Liver (tissue), 9 donors: ENCODE data around the gene SGK1. TPM values are rescaled to one million over a fixed set of nuclear protein-coding genes. Genes with fewer than 3 reads are reported as not detected.

Experiments
- DNase-seq: peaks from one replicate; pipeline ENCODE4 v3.0.0-alpha.2; 2017; ENCODE audit warnings: low spot score
- H3K27ac ChIP-seq, 2 donors: one replicate each; pipeline ENCODE4 v1.7.0; 2013; ENCODE audit warnings: inconsistent platforms in 2 of 2, low read length in 2 of 2, control low read depth in 1 of 2, low read depth in 1 of 2, mild to moderate bottlenecking in 1 of 2
- H3K27me3 ChIP-seq, 4 donors: one replicate each; pipeline versions ENCODE4 v1.6.1 to v1.7.0; 2013; ENCODE audit warnings: low read length in 3 of 4, inconsistent platforms in 1 of 4, mild to moderate bottlenecking in 1 of 4, moderate library complexity in 1 of 4; ENCODE audit not compliant: control insufficient read depth in 4 of 4, insufficient read depth in 4 of 4
- H3K36me3 ChIP-seq, 4 donors: one replicate each; pipeline versions ENCODE4 v1.6.1 to v1.7.0; 2013; ENCODE audit warnings: low read length in 3 of 4, mild to moderate bottlenecking in 3 of 4, low read depth in 1 of 4, moderate library complexity in 1 of 4; ENCODE audit not compliant: control insufficient read depth in 4 of 4, insufficient read depth in 3 of 4
- H3K4me1 ChIP-seq, 4 donors: one replicate each; pipeline versions ENCODE4 v1.6.1 to v1.7.0; 2013; ENCODE audit warnings: low read length in 3 of 4, mild to moderate bottlenecking in 3 of 4, moderate library complexity in 1 of 4; ENCODE audit not compliant: control insufficient read depth in 4 of 4, insufficient read depth in 4 of 4
- H3K4me3 ChIP-seq, 3 donors: one replicate each; pipeline versions ENCODE4 v1.6.1 to v1.7.0; 2013; ENCODE audit warnings: low read length in 3 of 3, control low read depth in 1 of 3, low read depth in 1 of 3, mild to moderate bottlenecking in 1 of 3
- H3K9ac ChIP-seq, 2 donors: one replicate each; pipeline ENCODE4 v1.7.0; 2013; ENCODE audit warnings: low read length in 2 of 2, mild to moderate bottlenecking in 2 of 2, moderate library complexity in 2 of 2, control low read depth in 1 of 2, low read depth in 1 of 2
- H3K9me3 ChIP-seq, 4 donors: one replicate each; pipeline versions ENCODE4 v1.6.1 to v1.7.0; 2013; ENCODE audit warnings: low read length in 3 of 4; ENCODE audit not compliant: control insufficient read depth in 4 of 4
- EGR1 ChIP-seq, 2 donors: IDR thresholded peaks; 2 replicates each; pipeline ENCODE4 v1.6.1; 2016 to 2018; ENCODE audit warnings: antibody characterized with exemption in 2 of 2, low read depth in 2 of 2
- GABPA ChIP-seq, 2 donors: IDR thresholded peaks in 1 of 2; conservative IDR thresholded peaks in 1 of 2; 2 replicates each; pipeline ENCODE4 v1.6.1; 2016; ENCODE audit warnings: antibody characterized with exemption in 2 of 2, mild to moderate bottlenecking in 1 of 2, moderate library complexity in 1 of 2
- HNF4A ChIP-seq, 2 donors: conservative IDR thresholded peaks; 2 replicates each; pipeline ENCODE4 v1.6.1; 2016; ENCODE audit warnings: antibody characterized with exemption in 2 of 2, mild to moderate bottlenecking in 2 of 2
- JUND ChIP-seq, 2 donors: IDR thresholded peaks; 2 replicates each; pipeline ENCODE4 v1.6.1; 2016; ENCODE audit warnings: antibody characterized with exemption in 2 of 2
- NR2F2 ChIP-seq: IDR thresholded peaks from 2 replicates; pipeline ENCODE4 v1.6.1; 2016; ENCODE audit warnings: antibody characterized with exemption
- RAD21 ChIP-seq, 2 donors: IDR thresholded peaks; 2 replicates each; pipeline ENCODE4 v1.6.1; 2016; ENCODE audit warnings: antibody characterized with exemption in 2 of 2, mild to moderate bottlenecking in 2 of 2
- RXRA ChIP-seq, 2 donors: IDR thresholded peaks; 2 replicates each; pipeline ENCODE4 v1.6.1; 2017 to 2018; ENCODE audit warnings: antibody characterized with exemption in 2 of 2, mild to moderate bottlenecking in 1 of 2
- TAF1 ChIP-seq: conservative IDR thresholded peaks from 2 replicates; pipeline ENCODE4 v1.6.1; 2016; ENCODE audit warnings: antibody characterized with exemption, mild to moderate bottlenecking
- YY1 ChIP-seq: IDR thresholded peaks from 2 replicates; pipeline ENCODE4 v1.6.1; 2016; ENCODE audit warnings: antibody characterized with exemption, mild to moderate bottlenecking
- WGBS: extraction: QIAGEN DNeasy Blood & Tissue Kit; methylation state at CpG from one replicate; pipeline ENCODE4 v1.1.7; 2013; 5-methylcytosine and 5-hydroxymethylcytosine counted together
- polyA plus RNA-seq, 2 donors: library from polyadenylated mRNA; stranded (reverse) in 1 of 2; unstranded in 1 of 2; fragments of 200-250 nt in 1 of 2; fragments of >200 nt in 1 of 2; fragmentation: Nextera tagmentation in 1 of 2; extraction: Ambion mirVana in 1 of 2; gene quantifications; one replicate each; pipeline versions ENCODE4 v1.2.1 to v1.2.3, GENCODE V29; 2013 to 2015
- total RNA-seq, 2 donors: library from RNA; depleted of rRNA; stranded (reverse); fragments of >200 nt; gene quantifications; one replicate each; pipeline ENCODE4 v1.2.3, GENCODE V29; 2014
- TF ChIP-seq, protein P1 (sequence below): IDR thresholded peaks from 2 replicates; pipeline ENCODE4 v1.6.1; 2016; ENCODE audit warnings: antibody characterized with exemption
- TF ChIP-seq, protein P2 (sequence below): IDR thresholded peaks from 2 replicates; pipeline ENCODE4 v1.6.1; 2016; ENCODE audit warnings: antibody characterized with exemption, mild to moderate bottlenecking
- TF ChIP-seq, protein P3 (sequence below): IDR thresholded peaks from 2 replicates; pipeline ENCODE4 v1.6.1; 2016; ENCODE audit warnings: antibody characterized with exemption
- TF ChIP-seq, protein P4 (sequence below): fragments of 150-350 bp; IDR thresholded peaks from 2 replicates; pipeline ENCODE4 v1.5.1; 2017; ENCODE audit warnings: improper control_type of control experiment, low read depth, low read length; ENCODE audit not compliant: missing input control
- donor health status: healthy.
- donor health status: healthy.
- donor health status: healthy.
- donor health status: healthy.
- donor health status: healthy.

SGK1 gene
- total and polyA plus RNA-seq, 4 donors = 28.0 to 113 (median 35.4) TPM

DNA sequence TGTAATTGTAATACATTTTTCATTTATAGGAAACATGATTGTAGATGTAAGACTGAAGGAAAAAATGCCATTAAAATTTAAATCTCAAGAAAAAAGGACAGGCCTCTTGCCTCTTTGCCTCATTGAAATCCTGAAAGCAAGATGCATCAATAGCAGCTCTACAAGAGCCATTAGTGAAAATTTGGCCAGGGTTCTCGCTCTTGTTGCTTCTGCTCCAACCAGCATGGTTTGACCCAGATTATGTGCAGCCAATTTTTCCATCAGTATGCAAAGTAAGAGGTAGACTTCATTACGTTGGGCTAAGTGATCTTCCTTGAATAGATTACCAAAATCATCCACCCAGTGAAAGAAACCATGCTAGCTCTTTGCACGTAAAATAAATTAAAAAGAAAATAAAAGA is 106.6 kb downstream of the SGK1 start (continued):
- no peak for TF ChIP-seq GABPA (IDR thresholded peaks at IDR 0.05 in 1 of 2, conservative IDR thresholded peaks at IDR 0.05 in 1 of 2)
- TF ChIP-seq YY1 = no peak
- no peak for TF ChIP-seq EGR1 (IDR thresholded peaks at IDR 0.05; ENCODE audit: low read depth in 2 of 2)
- TF ChIP-seq, protein P1, sequence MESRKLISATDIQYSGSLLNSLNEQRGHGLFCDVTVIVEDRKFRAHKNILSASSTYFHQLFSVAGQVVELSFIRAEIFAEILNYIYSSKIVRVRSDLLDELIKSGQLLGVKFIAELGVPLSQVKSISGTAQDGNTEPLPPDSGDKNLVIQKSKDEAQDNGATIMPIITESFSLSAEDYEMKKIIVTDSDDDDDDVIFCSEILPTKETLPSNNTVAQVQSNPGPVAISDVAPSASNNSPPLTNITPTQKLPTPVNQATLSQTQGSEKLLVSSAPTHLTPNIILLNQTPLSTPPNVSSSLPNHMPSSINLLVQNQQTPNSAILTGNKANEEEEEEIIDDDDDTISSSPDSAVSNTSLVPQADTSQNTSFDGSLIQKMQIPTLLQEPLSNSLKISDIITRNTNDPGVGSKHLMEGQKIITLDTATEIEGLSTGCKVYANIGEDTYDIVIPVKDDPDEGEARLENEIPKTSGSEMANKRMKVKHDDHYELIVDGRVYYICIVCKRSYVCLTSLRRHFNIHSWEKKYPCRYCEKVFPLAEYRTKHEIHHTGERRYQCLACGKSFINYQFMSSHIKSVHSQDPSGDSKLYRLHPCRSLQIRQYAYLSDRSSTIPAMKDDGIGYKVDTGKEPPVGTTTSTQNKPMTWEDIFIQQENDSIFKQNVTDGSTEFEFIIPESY = no peak
- TF ChIP-seq RXRA (IDR thresholded peaks at IDR 0.05) = no peak

DNA sequence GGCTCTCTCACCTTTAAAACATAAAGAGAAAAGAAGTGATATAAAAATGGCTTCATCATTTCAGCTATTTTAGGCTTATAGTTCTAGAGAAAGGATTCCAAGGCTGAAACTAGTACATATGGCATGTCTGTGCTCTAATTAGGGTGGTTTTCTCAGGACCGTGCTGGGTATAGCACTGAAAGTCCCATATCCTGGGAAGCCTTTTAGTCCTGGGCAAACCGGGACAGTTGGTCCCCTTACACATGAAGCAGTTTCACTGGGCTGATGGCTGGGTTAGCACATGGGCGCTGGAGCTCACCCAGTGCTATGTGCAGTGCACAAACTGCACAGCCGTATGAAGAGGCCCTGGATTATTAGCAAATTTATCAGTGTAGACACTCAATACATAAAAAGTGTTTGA is 110.5 kb downstream of the SGK1 start:
- no peaks in the 10 kb centered on the region for H3K27me3 ChIP-seq
- WGBS = 92% methylated on average over 4 of the region's 4 CpGs
- no peaks in the 10 kb centered on the region for H3K9me3 ChIP-seq
- no peak overlapping the region for H3K9ac ChIP-seq
- H3K27ac ChIP-seq = no peak overlapping the region
- H3K4me1 ChIP-seq = no peaks in the 10 kb centered on the region
- no peak for DNase-seq
- H3K4me3 ChIP-seq = no peak overlapping the region
- TF ChIP-seq NR2F2 (no peak), TAF1 (no peak), GABPA (IDR thresholded peaks at IDR 0.05 in 1 of 2, conservative IDR thresholded peaks at IDR 0.05 in 1 of 2) (no peak), RAD21 (IDR thresholded peaks at IDR 0.05) (no peak), EGR1 (IDR thresholded peaks at IDR 0.05; ENCODE audit: low read depth in 2 of 2) (no peak), JUND (IDR thresholded peaks at IDR 0.05) (no peak), HNF4A (conservative IDR thresholded peaks at IDR 0.05) (no peak), RXRA (IDR thresholded peaks at IDR 0.05) (no peak)
- TF ChIP-seq, protein P2, sequence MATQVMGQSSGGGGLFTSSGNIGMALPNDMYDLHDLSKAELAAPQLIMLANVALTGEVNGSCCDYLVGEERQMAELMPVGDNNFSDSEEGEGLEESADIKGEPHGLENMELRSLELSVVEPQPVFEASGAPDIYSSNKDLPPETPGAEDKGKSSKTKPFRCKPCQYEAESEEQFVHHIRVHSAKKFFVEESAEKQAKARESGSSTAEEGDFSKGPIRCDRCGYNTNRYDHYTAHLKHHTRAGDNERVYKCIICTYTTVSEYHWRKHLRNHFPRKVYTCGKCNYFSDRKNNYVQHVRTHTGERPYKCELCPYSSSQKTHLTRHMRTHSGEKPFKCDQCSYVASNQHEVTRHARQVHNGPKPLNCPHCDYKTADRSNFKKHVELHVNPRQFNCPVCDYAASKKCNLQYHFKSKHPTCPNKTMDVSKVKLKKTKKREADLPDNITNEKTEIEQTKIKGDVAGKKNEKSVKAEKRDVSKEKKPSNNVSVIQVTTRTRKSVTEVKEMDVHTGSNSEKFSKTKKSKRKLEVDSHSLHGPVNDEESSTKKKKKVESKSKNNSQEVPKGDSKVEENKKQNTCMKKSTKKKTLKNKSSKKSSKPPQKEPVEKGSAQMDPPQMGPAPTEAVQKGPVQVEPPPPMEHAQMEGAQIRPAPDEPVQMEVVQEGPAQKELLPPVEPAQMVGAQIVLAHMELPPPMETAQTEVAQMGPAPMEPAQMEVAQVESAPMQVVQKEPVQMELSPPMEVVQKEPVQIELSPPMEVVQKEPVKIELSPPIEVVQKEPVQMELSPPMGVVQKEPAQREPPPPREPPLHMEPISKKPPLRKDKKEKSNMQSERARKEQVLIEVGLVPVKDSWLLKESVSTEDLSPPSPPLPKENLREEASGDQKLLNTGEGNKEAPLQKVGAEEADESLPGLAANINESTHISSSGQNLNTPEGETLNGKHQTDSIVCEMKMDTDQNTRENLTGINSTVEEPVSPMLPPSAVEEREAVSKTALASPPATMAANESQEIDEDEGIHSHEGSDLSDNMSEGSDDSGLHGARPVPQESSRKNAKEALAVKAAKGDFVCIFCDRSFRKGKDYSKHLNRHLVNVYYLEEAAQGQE = no peak
- TF ChIP-seq, protein P3, sequence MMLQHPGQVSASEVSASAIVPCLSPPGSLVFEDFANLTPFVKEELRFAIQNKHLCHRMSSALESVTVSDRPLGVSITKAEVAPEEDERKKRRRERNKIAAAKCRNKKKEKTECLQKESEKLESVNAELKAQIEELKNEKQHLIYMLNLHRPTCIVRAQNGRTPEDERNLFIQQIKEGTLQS = no peak
- no peaks in the 10 kb centered on the region for H3K36me3 ChIP-seq

DNA sequence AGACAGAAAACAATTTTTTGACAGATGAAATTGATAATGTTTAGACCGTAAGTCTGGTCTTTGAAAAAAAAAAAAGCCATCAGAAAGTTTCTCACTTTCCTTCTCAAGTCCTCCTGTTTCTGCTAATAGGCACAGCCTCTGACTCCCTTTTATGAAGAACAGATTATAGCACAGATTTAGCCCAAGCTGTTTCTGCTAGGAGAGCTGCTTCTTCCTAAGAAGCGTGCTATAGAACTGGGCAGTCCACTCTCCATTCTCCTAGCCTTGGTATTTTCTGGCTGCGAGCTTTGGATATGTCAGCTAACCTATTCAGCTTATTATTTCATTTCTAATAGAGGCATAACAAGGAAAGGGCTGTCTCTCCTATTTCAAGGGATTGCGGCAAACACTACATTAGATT is 112.5 kb downstream of the SGK1 start:
- TF ChIP-seq, protein P3 = no peak
- TF ChIP-seq TAF1 (no peak), RAD21 (IDR thresholded peaks at IDR 0.05) (no peak)
- TF ChIP-seq, protein P2 = no peak
- TF ChIP-seq, protein P1 = no peak
- TF ChIP-seq, protein P4, sequence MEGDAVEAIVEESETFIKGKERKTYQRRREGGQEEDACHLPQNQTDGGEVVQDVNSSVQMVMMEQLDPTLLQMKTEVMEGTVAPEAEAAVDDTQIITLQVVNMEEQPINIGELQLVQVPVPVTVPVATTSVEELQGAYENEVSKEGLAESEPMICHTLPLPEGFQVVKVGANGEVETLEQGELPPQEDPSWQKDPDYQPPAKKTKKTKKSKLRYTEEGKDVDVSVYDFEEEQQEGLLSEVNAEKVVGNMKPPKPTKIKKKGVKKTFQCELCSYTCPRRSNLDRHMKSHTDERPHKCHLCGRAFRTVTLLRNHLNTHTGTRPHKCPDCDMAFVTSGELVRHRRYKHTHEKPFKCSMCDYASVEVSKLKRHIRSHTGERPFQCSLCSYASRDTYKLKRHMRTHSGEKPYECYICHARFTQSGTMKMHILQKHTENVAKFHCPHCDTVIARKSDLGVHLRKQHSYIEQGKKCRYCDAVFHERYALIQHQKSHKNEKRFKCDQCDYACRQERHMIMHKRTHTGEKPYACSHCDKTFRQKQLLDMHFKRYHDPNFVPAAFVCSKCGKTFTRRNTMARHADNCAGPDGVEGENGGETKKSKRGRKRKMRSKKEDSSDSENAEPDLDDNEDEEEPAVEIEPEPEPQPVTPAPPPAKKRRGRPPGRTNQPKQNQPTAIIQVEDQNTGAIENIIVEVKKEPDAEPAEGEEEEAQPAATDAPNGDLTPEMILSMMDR = no peak
- Histone ChIP-seq H3K4me1 (peaks cover 0 to 2% (median 0%) of the 10 kb centered on the region in 4 donors), H3K4me3 (no peak overlapping the region), H3K9me3 (no peaks in the 10 kb centered on the region), H3K27me3 (no peaks in the 10 kb centered on the region), H3K36me3 (no peaks in the 10 kb centered on the region), H3K9ac (no peak overlapping the region), H3K27ac (no peak overlapping the region)
- WGBS = 95% methylated on average over 4 of the region's 4 CpGs
- DNase-seq = no peak
